ENCODE measurements around the gene GPR162.

GPR162 gene

GRCh38 chr12:6777386-6777785 is 44.2 kb upstream of the GPR162 start:
- Histone ChIP-seq H3K27ac (no peak overlapping the region), H3K4me3 (no peak overlapping the region), H4K20me1 (peaks cover 0 to 27% (median 10%) of the 10 kb centered on the region in 11 experiments; a peak in 8 of 22 replicates), H3K4me2 (peak overlapping the region in 4 of 11 experiments; percentile 84 to 98 (median 91); a peak in 6 of 22 replicates), H3K4me1 (peaks cover 38 to 50% (median 43%) of the 10 kb centered on the region in 10 experiments), H3K36me3 (no peaks in the 10 kb centered on the region), H3K9me3 (replicated peaks in 1 of 11) (no peaks in the 10 kb centered on the region), H3K9ac (peak overlapping the region in 1 of 11 experiments; percentile 7; a peak in 2 of 22 replicates), H3K27me3 (peaks cover 64 to 93% (median 82%) of the 10 kb centered on the region in 11 experiments)
- no peak for TF ChIP-seq Cebpa-rat (IDR thresholded peaks at IDR 0.05)

DNA sequence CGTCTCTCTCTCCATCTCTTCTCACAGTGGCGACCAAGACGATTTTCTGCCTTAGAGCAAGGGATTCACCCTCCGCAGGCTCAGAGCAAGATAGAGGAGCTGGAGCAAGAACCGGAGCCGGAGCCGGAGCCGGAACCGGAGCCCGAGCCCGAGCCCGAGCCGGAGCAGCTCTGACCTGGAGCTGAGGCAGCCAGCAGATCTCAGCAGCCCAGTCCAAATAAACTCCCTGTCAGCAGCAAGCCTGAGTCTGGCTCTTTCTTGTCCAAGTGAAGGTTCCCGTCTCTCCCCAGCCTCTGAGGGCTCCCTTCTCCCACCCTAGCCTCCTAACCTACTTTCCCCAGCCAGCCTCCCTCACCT is 43.4 kb upstream of the GPR162 start:
- Histone ChIP-seq H3K27ac (peak overlapping the region in 2 of 11 experiments; percentile 3 to 11; a peak in 1 of 22 replicates), H4K20me1 (peaks cover 0 to 28% (median 6%) of the 10 kb centered on the region in 11 experiments; a peak in 8 of 22 replicates), H3K4me3 (peak overlapping the region; percentile 42 to 69 (median 53); a peak in 16 of 20 replicates), H3K4me1 (peaks cover 38 to 50% (median 47%) of the 10 kb centered on the region in 10 experiments), H3K4me2 (peak overlapping the region; percentile 84 to 98 (median 89)), H3K9ac (peak overlapping the region; percentile 24 to 56 (median 46); a peak in 15 of 22 replicates), H3K36me3 (no peaks in the 10 kb centered on the region), H3K9me3 (replicated peaks in 1 of 11) (no peaks in the 10 kb centered on the region), H3K27me3 (peaks cover 63 to 93% (median 82%) of the 10 kb centered on the region in 11 experiments)
- TF ChIP-seq Cebpa-rat (IDR thresholded peaks at IDR 0.05): no peak

DNA sequence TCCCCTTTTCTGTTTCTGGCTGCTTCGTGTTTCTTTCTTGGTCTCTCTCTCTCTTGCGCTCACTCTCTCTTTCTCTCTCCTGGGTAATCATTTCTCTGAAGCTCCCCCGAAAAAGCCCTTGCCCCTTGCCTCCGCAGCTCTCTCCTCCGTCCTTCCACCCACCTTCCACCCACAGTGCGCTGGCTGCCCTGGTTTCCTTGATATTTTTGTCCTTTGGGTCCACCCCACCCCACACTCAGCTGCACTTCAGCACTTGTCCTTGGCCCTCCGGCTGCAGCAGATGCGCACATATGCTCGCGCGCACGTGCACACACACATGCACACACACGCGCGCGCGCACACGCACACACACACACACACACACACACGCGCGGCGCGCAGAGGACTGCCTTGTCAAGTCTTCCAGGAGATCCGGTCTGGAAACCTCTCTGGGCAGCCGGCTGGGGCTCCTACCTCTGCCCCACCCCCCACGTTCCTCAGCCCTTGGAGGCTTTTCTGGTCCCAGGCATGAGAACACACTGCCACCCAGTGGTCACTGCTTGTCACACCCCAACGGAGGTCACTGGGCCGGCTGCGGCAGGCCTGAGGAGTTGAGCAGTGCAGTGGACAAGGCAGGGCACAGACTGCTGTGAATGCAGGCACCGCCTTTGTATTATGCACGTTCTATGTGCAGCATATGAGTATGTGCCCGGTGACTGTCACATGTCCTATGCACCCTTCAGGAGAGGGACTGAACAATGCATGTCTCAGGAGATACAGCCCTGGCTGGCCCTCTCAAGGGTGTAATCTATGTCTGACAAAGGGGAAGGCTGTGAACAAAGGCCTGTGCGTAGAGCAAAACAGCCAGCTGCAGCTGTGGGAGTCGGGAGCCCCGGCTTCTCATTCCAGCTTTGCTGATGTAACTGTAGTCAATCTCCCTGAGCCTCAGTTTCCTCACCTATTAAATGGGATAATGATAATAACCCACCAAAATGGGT is 42.8 kb upstream of the GPR162 start:
- peaks cover 0 to 27% (median 0%) of the 10 kb centered on the region in 11 experiments; a peak in 7 of 22 replicates for H4K20me1 ChIP-seq
- H3K27me3 ChIP-seq: peaks cover 57 to 93% (median 82%) of the 10 kb centered on the region in 11 experiments
- no peak for TF ChIP-seq Cebpa-rat (IDR thresholded peaks at IDR 0.05)
- H3K4me3 ChIP-seq: peak overlapping the region; percentile 42 to 69 (median 53)
- H3K4me1 ChIP-seq: peaks cover 44 to 56% (median 53%) of the 10 kb centered on the region in 10 experiments
- H3K9ac ChIP-seq: peak overlapping the region; percentile 24 to 56 (median 46); a peak in 18 of 22 replicates
- H3K36me3 ChIP-seq: no peaks in the 10 kb centered on the region
- H3K9me3 ChIP-seq (replicated peaks in 1 of 11): no peaks in the 10 kb centered on the region
- peak overlapping the region; percentile 84 to 98 (median 89) for H3K4me2 ChIP-seq
- H3K27ac ChIP-seq: peak overlapping the region in 2 of 11 experiments; percentile 3 to 11; a peak in 1 of 22 replicates

DNA sequence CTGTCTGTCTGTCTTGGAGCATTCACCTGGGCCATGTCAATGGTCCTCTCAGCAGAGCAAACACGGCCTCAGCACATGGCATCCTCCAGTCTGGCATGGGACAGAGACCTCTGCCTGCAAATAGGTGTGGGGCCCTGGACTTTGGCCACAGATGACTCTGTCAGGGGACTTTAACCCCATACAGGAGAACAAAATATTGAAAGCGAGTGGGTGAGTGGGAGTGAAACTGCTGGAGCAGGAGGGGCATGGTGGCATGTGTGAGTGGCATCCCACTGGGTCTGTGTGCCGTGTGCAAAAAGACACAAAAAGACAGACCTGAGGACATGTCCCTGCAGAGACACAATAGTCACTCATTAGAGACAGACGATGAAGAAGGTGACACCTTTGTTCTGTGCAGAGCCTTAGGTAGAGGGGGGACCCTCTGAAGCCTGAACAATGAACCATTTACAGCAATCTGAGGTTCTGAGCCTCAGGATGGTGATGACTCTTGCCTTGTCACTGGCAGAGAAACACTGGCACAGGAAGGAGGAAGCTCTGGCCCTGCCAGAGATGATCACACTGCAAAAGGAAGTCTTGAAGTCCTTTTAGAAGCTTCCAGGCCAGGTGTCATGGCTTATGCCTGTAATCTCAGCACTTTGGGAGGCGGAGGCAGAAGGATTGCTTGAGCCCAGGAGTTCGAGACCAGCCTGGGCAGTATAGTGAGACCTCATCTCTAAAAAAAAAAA is 41.8 kb upstream of the GPR162 start:
- H4K20me1 ChIP-seq: peaks cover 0 to 18% (median 0%) of the 10 kb centered on the region in 11 experiments; a peak in 6 of 22 replicates
- no peak for TF ChIP-seq Cebpa-rat (IDR thresholded peaks at IDR 0.05)
- peaks cover 54 to 66% (median 63%) of the 10 kb centered on the region in 10 experiments for H3K4me1 ChIP-seq

DNA sequence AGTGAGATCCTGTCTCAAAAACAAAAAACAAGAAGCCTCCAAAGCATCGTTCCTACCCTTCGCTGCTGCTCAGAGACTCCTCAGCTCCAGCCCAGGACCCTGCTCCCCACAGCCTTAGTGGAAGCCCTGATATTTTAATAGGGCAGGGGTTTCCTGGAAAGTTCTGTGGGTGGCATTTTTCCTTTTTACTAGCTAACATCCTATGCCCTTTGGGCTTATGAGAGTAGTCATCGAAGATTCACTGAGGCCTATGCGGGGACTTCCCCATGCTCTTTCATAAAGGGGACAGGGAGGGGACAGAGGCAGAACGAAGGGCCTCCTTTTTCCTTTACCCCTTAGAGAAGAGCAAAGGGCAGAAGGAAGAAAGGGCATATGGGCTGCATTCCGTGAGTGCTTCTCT is 41.0 kb upstream of the GPR162 start:
- Histone ChIP-seq H3K4me2 (peak overlapping the region; percentile 13 to 94 (median 88); a peak in 14 of 22 replicates), H3K27me3 (peaks cover 40 to 93% (median 82%) of the 10 kb centered on the region in 11 experiments), H3K36me3 (no peaks in the 10 kb centered on the region), H3K9ac (no peak overlapping the region; a peak in 1 of 22 replicates), H3K9me3 (replicated peaks in 1 of 11) (no peaks in the 10 kb centered on the region), H3K4me1 (peaks cover 57 to 70% (median 67%) of the 10 kb centered on the region in 10 experiments), H4K20me1 (peaks cover 0 to 20% (median 0%) of the 10 kb centered on the region in 11 experiments; a peak in 5 of 22 replicates), H3K27ac (no peak overlapping the region), H3K4me3 (no peak overlapping the region)
- TF ChIP-seq Cebpa-rat (IDR thresholded peaks at IDR 0.05): no peak

More for the DNA sequence above, 41.8 kb upstream of the GPR162 start:
- peak overlapping the region; percentile 13 to 94 (median 88); a peak in 16 of 22 replicates for H3K4me2 ChIP-seq
- peak overlapping the region in 2 of 11 experiments; percentile 4 to 10; a peak in 1 of 22 replicates for H3K9ac ChIP-seq
- H3K4me3 ChIP-seq: no peak overlapping the region
- peaks cover 47 to 93% (median 82%) of the 10 kb centered on the region in 11 experiments for H3K27me3 ChIP-seq
- no peak overlapping the region for H3K27ac ChIP-seq
- no peaks in the 10 kb centered on the region for H3K36me3 ChIP-seq
- no peaks in the 10 kb centered on the region for H3K9me3 ChIP-seq (replicated peaks in 1 of 11)

GRCh38 chr12:6782119-6782518 is 39.5 kb upstream of the GPR162 start:
- Histone ChIP-seq H3K9me3 (replicated peaks in 1 of 11) (no peaks in the 10 kb centered on the region), H3K36me3 (no peaks in the 10 kb centered on the region)
- TF ChIP-seq Cebpa-rat (IDR thresholded peaks at IDR 0.05): no peak

DNA sequence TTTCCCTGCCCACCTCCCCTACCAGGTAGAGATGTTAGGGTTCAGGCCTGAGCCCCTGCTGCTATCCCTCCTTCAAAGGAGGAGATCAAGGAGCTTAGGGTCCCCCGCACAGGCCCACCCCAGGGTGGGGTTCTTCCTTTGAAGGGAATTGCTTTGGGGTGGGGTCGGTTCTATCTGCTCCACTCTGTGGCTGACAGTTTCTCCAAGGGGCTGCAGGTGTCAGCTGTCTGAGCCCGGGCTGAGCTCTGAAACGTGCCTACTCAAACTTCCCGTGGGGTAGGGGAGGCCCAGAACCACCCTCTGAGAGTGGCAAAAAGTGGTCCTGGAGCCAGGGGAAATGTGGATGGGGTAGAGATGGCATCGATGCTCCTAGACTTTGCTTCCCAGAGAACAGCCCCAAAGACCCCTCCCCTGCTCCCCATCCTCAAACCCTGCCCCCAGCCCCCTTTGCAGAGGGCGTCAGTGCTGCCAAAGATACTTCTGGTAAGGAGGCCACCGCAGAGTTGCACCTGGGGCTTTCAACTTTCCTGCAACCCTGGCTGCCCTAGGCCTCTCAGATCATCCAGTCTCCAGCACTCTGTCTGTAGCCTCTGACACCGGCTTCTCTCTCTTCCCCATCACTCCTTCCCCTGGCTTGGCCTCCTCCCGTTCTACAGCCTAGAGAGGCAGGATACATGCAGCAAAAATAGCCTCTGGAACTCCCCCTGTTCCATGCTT is 38.6 kb upstream of the GPR162 start:
- Histone ChIP-seq H3K36me3 (no peaks in the 10 kb centered on the region), H3K9ac (peak overlapping the region in 4 of 11 experiments; percentile 1 to 37 (median 22); a peak in 2 of 22 replicates), H3K9me3 (replicated peaks in 1 of 11) (no peaks in the 10 kb centered on the region), H3K4me2 (peak overlapping the region; percentile 52 to 87 (median 68); a peak in 18 of 22 replicates), H3K27me3 (peaks cover 15 to 92% (median 81%) of the 10 kb centered on the region in 11 experiments), H3K27ac (no peak overlapping the region), H3K4me3 (no peak overlapping the region; a peak in 2 of 20 replicates), H3K4me1 (peaks cover 53 to 78% (median 69%) of the 10 kb centered on the region in 10 experiments), H4K20me1 (peaks cover 0 to 12% (median 0%) of the 10 kb centered on the region in 11 experiments; a peak in 5 of 22 replicates)
- no peak for TF ChIP-seq Cebpa-rat (IDR thresholded peaks at IDR 0.05)

More at GRCh38 chr12:6782119-6782518, 39.5 kb upstream of the GPR162 start:
- peak overlapping the region in 9 of 11 experiments; percentile 31 to 87 (median 68); a peak in 13 of 22 replicates for H3K4me2 ChIP-seq
- H4K20me1 ChIP-seq: peaks cover 0 to 19% (median 0%) of the 10 kb centered on the region in 11 experiments; a peak in 5 of 22 replicates
- no peak overlapping the region for H3K4me3 ChIP-seq
- H3K9ac ChIP-seq: peak overlapping the region in 1 of 11 experiments; percentile 1; a peak in 1 of 22 replicates
- peaks cover 57 to 76% (median 70%) of the 10 kb centered on the region in 10 experiments for H3K4me1 ChIP-seq
- no peak overlapping the region for H3K27ac ChIP-seq
- H3K27me3 ChIP-seq: peaks cover 24 to 92% (median 81%) of the 10 kb centered on the region in 11 experiments
